ENCODE data around the gene ERN1. TPM values are rescaled to one million over a fixed set of nuclear protein-coding genes. Genes with fewer than 3 reads are reported as not detected.

ERN1 gene
- total and polyA plus RNA-seq, 2 of the 8 experiments (the other 6 are each of a cell fraction or from before 2014, with no cell fraction given) = 1.8 to 3.9 TPM

GRCh38 chr17:64172510-64172909 lies 42.6 kb upstream of the ERN1 start:
- POLR2A ChIA-PET (ENCODE audit: partially characterized antibody) = no interaction called here
- CTCF ChIA-PET (ENCODE audit: partially characterized antibody) = interaction anchor here (0.6 to 1.2 kb wide), 5 partner anchors 12 to 159 kb away, joined by 3 read pairs; no protein-coding TSS in a partner anchor
- no peak for FAIRE-seq

More at GRCh38 chr17:64172510-64172909, 42.6 kb upstream of the ERN1 start:
- H4K5ac ChIP-seq (ENCODE audit: insufficient read length, low read depth, low read length) = no peak overlapping the region
- no peak overlapping the region for H4K8ac ChIP-seq (ENCODE audit: extremely low read depth, insufficient read depth, low read length)
- no peak overlapping the region for H2BK5ac ChIP-seq (ENCODE audit: low read depth, low read length)
- no peak overlapping the region for H2BK20ac ChIP-seq (ENCODE audit: low read length)
- H3K9me3 ChIP-seq (ENCODE audit: insufficient read depth in 2 of 2, low read depth in 1 of 2, low read length in 1 of 2) = no peaks in the 10 kb centered on the region
- H3K27ac ChIP-seq (ENCODE audit: low read depth, low read length) = no peak overlapping the region
- no peak for TF ChIP-seq SIRT6 (IDR thresholded peaks at IDR 0.05; ENCODE audit: low read length)
- TF ChIP-seq JUN (IDR thresholded peaks at IDR 0.05; ENCODE audit: low read depth, low read length) = no peak
- TF ChIP-seq JUND (IDR thresholded peaks at IDR 0.05; ENCODE audit: low read length) = no peak
- TF ChIP-seq MAX (IDR thresholded peaks at IDR 0.05) = no peak
- no peak for TF ChIP-seq KDM1A (IDR thresholded peaks at IDR 0.05; ENCODE audit: borderline replicate concordance, low read length)
- TF ChIP-seq RAD21 (IDR thresholded peaks at IDR 0.05 in 1 of 2, conservative IDR thresholded peaks at IDR 0.05 in 1 of 2; ENCODE audit: low read depth in 2 of 2, low read length in 2 of 2) = peak; percentile 5 to 20; a peak in 1 of 4 replicates
- no peak overlapping the region for H3K23ac ChIP-seq (ENCODE audit: insufficient read length)
- 88% methylated on average over 3 of the region's 3 CpGs; no CpG with 5 or more reads in 1 of the 2 experiments for WGBS, 2 experiments (ENCODE audit: extremely low coverage in 1 of 2, insufficient coverage in 1 of 2, insufficient read length in 1 of 2, insufficient replicate concordance in 2 of 2, low coverage in 1 of 2, low lambda C conversion rate in 2 of 2, missing lambda C conversion rate in 1 of 2)
- H4K91ac ChIP-seq (replicated peaks; ENCODE audit: insufficient read length, low read length) = no peak overlapping the region
- H3K23me2 ChIP-seq (ENCODE audit: low read depth, low read length) = no peaks in the 10 kb centered on the region
- no peaks in the 10 kb centered on the region for H4K20me1 ChIP-seq (replicated peaks in 1 of 2; ENCODE audit: control insufficient read depth in 1 of 2, insufficient read depth in 2 of 2, low read length in 2 of 2)
- H2AFZ ChIP-seq (ENCODE audit: low read length) = no peak overlapping the region
- no peak overlapping the region for H3K4me2 ChIP-seq (ENCODE audit: insufficient read depth in 1 of 2, low read depth in 2 of 2, low read length in 2 of 2)
- no peaks in the 10 kb centered on the region for H3K79me2 ChIP-seq (ENCODE audit: control insufficient read depth in 1 of 2, insufficient read depth in 2 of 2, low read length in 2 of 2)
- H3K18ac ChIP-seq (ENCODE audit: extremely low read depth, low read length) = no peak overlapping the region
- no peak overlapping the region for H3K4ac ChIP-seq (replicated peaks; ENCODE audit: insufficient read length, low read depth, low read length)
- no peaks in the 10 kb centered on the region for H3K27me3 ChIP-seq (replicated peaks in 1 of 4; ENCODE audit: control insufficient read depth in 3 of 4, extremely low read depth in 1 of 4, insufficient read depth in 3 of 4, low read length in 3 of 4)
- no peak overlapping the region for H3K4me3 ChIP-seq (ENCODE audit: extremely low read depth in 1 of 4, insufficient read depth in 2 of 4, low read depth in 3 of 4, low read length in 4 of 4)
- H3K79me1 ChIP-seq (ENCODE audit: low read depth, low read length) = no peaks in the 10 kb centered on the region
- DNase-seq (ENCODE audit: low read depth in 1 of 2, low spot score in 2 of 2) = no peak
- no peak overlapping the region for H2BK15ac ChIP-seq (ENCODE audit: low read length)
- no peak overlapping the region for H3K14ac ChIP-seq (ENCODE audit: insufficient read length)
- H3K56ac ChIP-seq (replicated peaks; ENCODE audit: insufficient read length, low read depth, low read length) = no peak overlapping the region
- H2BK12ac ChIP-seq (ENCODE audit: low read depth, low read length) = no peak overlapping the region
- no peak overlapping the region for H2AK5ac ChIP-seq (ENCODE audit: low read depth, low read length)
- H2BK120ac ChIP-seq (replicated peaks; ENCODE audit: low read depth, low read length) = no peak overlapping the region
- H3K36me3 ChIP-seq (ENCODE audit: control insufficient read depth in 2 of 4, insufficient read depth in 4 of 4, low read length in 3 of 4) = peaks cover 0 to 4% (median 3%) of the 10 kb centered on the region in 4 experiments; a peak in 5 of 8 replicates
- no peaks in the 10 kb centered on the region for H3K4me1 ChIP-seq (replicated peaks in 1 of 4; ENCODE audit: control insufficient read depth in 3 of 4, insufficient read depth in 4 of 4, low read length in 3 of 4)
- no peak overlapping the region for H3K9ac ChIP-seq (replicated peaks in 1 of 4; ENCODE audit: extremely low read depth in 1 of 4, low read depth in 3 of 4, low read length in 3 of 4)
